Measurements from ENCODE around the gene MAZ.

- TF ChIP-seq CREB5 (CRISPR knock-in tag; IDR thresholded peaks at IDR 0.05; ENCODE audit: low read depth) (no peak), PPARA (CRISPR knock-in tag; IDR thresholded peaks at IDR 0.05; ENCODE audit: borderline replicate concordance) (no peak), ZFP3 (CRISPR knock-in tag; IDR thresholded peaks at IDR 0.05) (no peak), PATZ1 (CRISPR knock-in tag; IDR thresholded peaks at IDR 0.05; ENCODE audit: borderline replicate concordance) (no peak), GLIS3 (CRISPR knock-in tag; IDR thresholded peaks at IDR 0.05) (no peak)
These were observed 6.7 kb downstream of the MAZ start for GRCh38 chr16:29812754-29813643.
